Prostate gland (tissue), 2 donors: ENCODE measurements around the gene MAGI2. TPM values are rescaled to one million over a fixed set of nuclear protein-coding genes. Genes with fewer than 3 reads are reported as not detected.

Source experiments
- DNase-seq: peaks from one replicate; pipeline ENCODE4 v3.0.0-alpha.2; 2019; ENCODE audit warnings: low spot score
- H3K27ac ChIP-seq, 2 donors: fragments of 200-600 bp; sonication (generic); 2 replicates each; pipeline ENCODE4 v1.5.1; 2017 to 2019
- H3K27me3 ChIP-seq: fragments of 200-600 bp; sonication (generic); replicated peaks from 2 replicates; pipeline ENCODE4 v1.5.1; 2019; ENCODE audit not compliant: insufficient read depth
- H3K36me3 ChIP-seq, 2 donors: fragments of 200-600 bp; sonication (generic); 1 replicate in 1 of 2; 2 replicates in 1 of 2; pipeline versions ENCODE4 v1.5.1 to v1.8.1; 2017 to 2019
- H3K4me1 ChIP-seq: fragments of 200-600 bp; sonication (generic); replicated peaks from 2 replicates; pipeline ENCODE4 v1.5.1; 2019
- H3K4me3 ChIP-seq, 2 donors: fragments of 200-600 bp; sonication (generic); 2 replicates each; pipeline ENCODE4 v1.5.1; 2017 to 2019
- H3K9me3 ChIP-seq: fragments of 200-600 bp; sonication (generic); 2 replicates; pipeline ENCODE4 v1.5.1; 2017
- POLR2A ChIP-seq: fragments of 450-650 bp; IDR thresholded peaks from one replicate; pipeline ENCODE4 v1.6.1; 2016; ENCODE audit warnings: antibody characterized with exemption, mild to moderate bottlenecking
- POLR2AphosphoS5 ChIP-seq: sonication (generic); formaldehyde crosslinking; IDR thresholded peaks from one replicate; pipeline ENCODE4 v1.6.1; 2017; ENCODE audit warnings: antibody characterized with exemption
- WGBS: methylation state at CpG from one replicate; pipeline ENCODE4 v1.1.5; 2018; 5-methylcytosine and 5-hydroxymethylcytosine counted together
- intact Hi-C: fragments of 100-400 bp; cut with DNase I; formaldehyde crosslinking; loops from one replicate; pipeline ENCODE4 v1.14.2; 2022
- total RNA-seq, 2 donors: library from RNA; depleted of rRNA; stranded (reverse); fragments of >200 nt; gene quantifications; one replicate each; pipeline ENCODE4 v1.1.0, GENCODE V29; 2016
- TF ChIP-seq, protein P1 (sequence below), 4 experiments: fragments of 200-600 bp in 2 of 4; fragments of 450-650 bp in 2 of 4; sonication (generic) in 2 of 4; IDR thresholded peaks; 1 replicate in 3 of 4; 2 replicates in 1 of 4; pipeline ENCODE4 v1.5.1; 2016 to 2019; ENCODE audit warnings: antibody characterized with exemption in 4 of 4, mild to moderate bottlenecking in 2 of 4, moderate library complexity in 2 of 4

The MAGI2 gene
- total RNA-seq, 2 donors from 2014 or later, result 27.1 to 31.3 TPM

- Histone ChIP-seq H3K36me3 (no peaks in the 10 kb centered on the region), H3K27me3 (no peaks in the 10 kb centered on the region), H3K4me1 (no peaks in the 10 kb centered on the region), H3K9me3 (no peaks in the 10 kb centered on the region), H3K27ac (no peak overlapping the region), H3K4me3 (no peak overlapping the region)
- intact Hi-C loops, result no loop called here
- no peak for DNase-seq
- TF ChIP-seq POLR2AphosphoS5 (no peak), POLR2A (no peak)
- TF ChIP-seq, protein P1, sequence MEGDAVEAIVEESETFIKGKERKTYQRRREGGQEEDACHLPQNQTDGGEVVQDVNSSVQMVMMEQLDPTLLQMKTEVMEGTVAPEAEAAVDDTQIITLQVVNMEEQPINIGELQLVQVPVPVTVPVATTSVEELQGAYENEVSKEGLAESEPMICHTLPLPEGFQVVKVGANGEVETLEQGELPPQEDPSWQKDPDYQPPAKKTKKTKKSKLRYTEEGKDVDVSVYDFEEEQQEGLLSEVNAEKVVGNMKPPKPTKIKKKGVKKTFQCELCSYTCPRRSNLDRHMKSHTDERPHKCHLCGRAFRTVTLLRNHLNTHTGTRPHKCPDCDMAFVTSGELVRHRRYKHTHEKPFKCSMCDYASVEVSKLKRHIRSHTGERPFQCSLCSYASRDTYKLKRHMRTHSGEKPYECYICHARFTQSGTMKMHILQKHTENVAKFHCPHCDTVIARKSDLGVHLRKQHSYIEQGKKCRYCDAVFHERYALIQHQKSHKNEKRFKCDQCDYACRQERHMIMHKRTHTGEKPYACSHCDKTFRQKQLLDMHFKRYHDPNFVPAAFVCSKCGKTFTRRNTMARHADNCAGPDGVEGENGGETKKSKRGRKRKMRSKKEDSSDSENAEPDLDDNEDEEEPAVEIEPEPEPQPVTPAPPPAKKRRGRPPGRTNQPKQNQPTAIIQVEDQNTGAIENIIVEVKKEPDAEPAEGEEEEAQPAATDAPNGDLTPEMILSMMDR (IDR thresholded peaks at IDR 0.05), result no peak
Observed at GRCh38 chr7:78090616-78091015, 1362.9 kb downstream of the MAGI2 start.

DNA sequence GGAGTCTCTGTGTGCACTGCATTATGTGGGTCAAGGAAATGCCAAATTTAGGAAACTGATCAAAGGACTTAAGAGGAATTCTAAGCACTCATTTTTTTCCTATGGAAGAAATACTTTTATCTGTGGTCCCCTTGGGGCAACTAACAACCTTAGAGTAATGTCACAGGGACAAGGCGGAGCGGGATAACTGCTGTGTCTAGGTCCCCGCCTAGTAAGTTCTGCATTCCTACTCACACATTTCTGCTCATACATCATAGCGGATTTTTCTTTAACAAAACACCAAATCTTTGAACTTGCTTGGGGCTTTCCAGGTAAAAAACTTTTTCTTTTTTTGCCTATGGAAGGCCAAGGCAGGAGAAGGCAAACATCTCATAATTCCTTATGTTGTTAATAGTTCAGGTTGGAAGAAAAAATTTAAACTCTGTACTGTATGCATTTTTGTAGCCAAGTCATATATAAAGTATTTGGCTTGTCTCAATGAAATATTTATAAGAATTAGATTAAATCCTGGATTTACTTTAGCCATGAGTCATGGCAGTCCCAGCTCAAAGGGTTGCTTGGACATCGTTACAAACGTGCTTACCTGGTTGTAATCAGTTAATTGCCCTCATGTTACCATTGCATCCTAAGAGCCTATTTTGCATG is 1369.9 kb downstream of the MAGI2 start:
- Histone ChIP-seq H3K4me3 (no peak overlapping the region), H3K27me3 (no peaks in the 10 kb centered on the region), H3K9me3 (no peaks in the 10 kb centered on the region), H3K36me3 (no peaks in the 10 kb centered on the region), H3K27ac (no peak overlapping the region), H3K4me1 (no peaks in the 10 kb centered on the region)
- 89% methylated on average over 6 of the region's 6 CpGs for WGBS
- DNase-seq, result no peak
- TF ChIP-seq POLR2AphosphoS5 (no peak), POLR2A (no peak)
- TF ChIP-seq, protein P1 (IDR thresholded peaks at IDR 0.05), result no peak
- intact Hi-C loops, result no loop called here

- TF ChIP-seq POLR2A (no peak), POLR2AphosphoS5 (no peak)
- TF ChIP-seq, protein P1 (IDR thresholded peaks at IDR 0.05), result no peak
- DNase-seq, result no peak
- intact Hi-C loops, result no loop called here
- Histone ChIP-seq H3K9me3 (no peaks in the 10 kb centered on the region), H3K4me1 (no peaks in the 10 kb centered on the region), H3K36me3 (no peaks in the 10 kb centered on the region), H3K27ac (no peak overlapping the region), H3K27me3 (no peaks in the 10 kb centered on the region), H3K4me3 (no peak overlapping the region)
- WGBS, result 85% methylated on average over 5 of the region's 5 CpGs
Observed at GRCh38 chr7:78082556-78082955, 1370.9 kb downstream of the MAGI2 start.

DNA sequence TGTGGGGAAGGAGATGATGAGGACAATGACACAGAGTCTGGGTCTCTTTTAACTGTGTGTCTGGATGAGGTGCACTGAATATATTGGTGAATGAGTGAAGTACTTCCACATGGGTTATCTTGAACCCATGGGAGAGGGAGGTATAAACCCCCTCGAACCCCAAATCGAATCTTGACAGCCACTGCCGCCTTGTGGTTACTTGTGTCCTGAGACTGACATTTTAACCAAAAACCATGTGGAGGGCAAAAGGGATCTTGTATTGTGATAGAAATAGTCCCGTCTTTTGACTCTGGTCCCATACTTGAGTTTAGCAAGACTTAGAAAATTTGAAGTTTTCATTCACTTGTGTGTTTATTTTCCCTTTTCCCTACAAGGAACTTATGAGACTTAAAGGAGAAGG is 1371.6 kb downstream of the MAGI2 start:
- no peak overlapping the region for H3K27ac ChIP-seq
- intact Hi-C loops, result no loop called here
- H3K4me1 ChIP-seq, result no peaks in the 10 kb centered on the region
- H3K36me3 ChIP-seq, result no peaks in the 10 kb centered on the region
- H3K27me3 ChIP-seq, result no peaks in the 10 kb centered on the region
- TF ChIP-seq POLR2AphosphoS5 (no peak), POLR2A (no peak)
- TF ChIP-seq, protein P1 (IDR thresholded peaks at IDR 0.05), result no peak
- WGBS, result 92% methylated on average over 4 of the region's 4 CpGs
- no peak overlapping the region for H3K4me3 ChIP-seq
- H3K9me3 ChIP-seq, result no peaks in the 10 kb centered on the region
- no peak for DNase-seq

- DNase-seq, result no peak
- intact Hi-C loops, result no loop called here
- Histone ChIP-seq H3K27ac (no peak overlapping the region), H3K9me3 (no peaks in the 10 kb centered on the region), H3K4me1 (no peaks in the 10 kb centered on the region), H3K27me3 (no peaks in the 10 kb centered on the region), H3K36me3 (no peaks in the 10 kb centered on the region), H3K4me3 (no peak overlapping the region)
- TF ChIP-seq, protein P1 (IDR thresholded peaks at IDR 0.05), result no peak
- TF ChIP-seq POLR2AphosphoS5 (no peak), POLR2A (no peak)
- 85% methylated on average over 1 of the region's 1 CpG for WGBS
Observed at GRCh38 chr7:78081344-78081743, 1372.1 kb downstream of the MAGI2 start.
